ENCODE measurements around the gene SEPTIN3. TPM values are rescaled to one million over a fixed set of nuclear protein-coding genes. Genes with fewer than 3 reads are reported as not detected.
"Not testable (repeated sequence)": the region's sequence is repeated elsewhere in the genome, so short reads cannot be mapped to it uniquely, and the experiment has no call there.

SEPTIN3 gene
- total RNA-seq, 2 experiments from 2014 or later, result 0.27 to 0.38 TPM

GRCh38 chr22:41935015-41935351 lies 34.3 kb upstream of the SEPTIN3 start:
- peaks cover 26% of the 10 kb centered on the region for H3K36me3 Mint-ChIP-seq
- peaks cover 11% of the 10 kb centered on the region for H3K4me1 Mint-ChIP-seq
- no peaks in the 10 kb centered on the region for H3K27me3 Mint-ChIP-seq

DNA sequence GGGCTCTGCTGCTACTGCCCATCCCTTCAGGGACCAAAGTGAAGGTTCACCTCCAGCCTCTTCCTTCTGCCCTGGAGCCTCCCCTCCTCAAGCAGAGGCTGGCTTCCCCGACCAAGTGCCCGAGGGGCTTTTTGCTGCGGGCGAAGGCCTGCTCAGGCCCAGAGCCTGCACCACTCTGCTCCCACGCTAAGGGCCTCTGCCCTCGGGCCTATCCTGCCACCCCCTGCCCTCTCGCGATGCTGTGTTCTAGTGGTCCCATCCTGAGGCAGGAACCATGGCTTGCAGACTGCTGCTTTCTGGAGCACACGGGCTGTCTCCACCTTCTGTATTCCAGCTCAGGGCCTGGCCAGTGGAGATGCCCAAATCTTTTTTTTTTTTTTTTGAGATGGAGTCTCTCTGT lies 33.7 kb upstream of the SEPTIN3 start:
- Mint-ChIP-seq H3K27me3 (no peaks in the 10 kb centered on the region), H3K9me3 (no peaks in the 10 kb centered on the region), H3K36me3 (peaks cover 32% of the 10 kb centered on the region), H3K4me1 (peaks cover 16% of the 10 kb centered on the region), H3K4me3 (no peak overlapping the region), H3K27ac (no peak overlapping the region)
- DNase-seq, result no peak

More at GRCh38 chr22:41935015-41935351, 34.3 kb upstream of the SEPTIN3 start:
- Mint-ChIP-seq H3K27ac (no peak overlapping the region), H3K4me3 (no peak overlapping the region), H3K9me3 (no peaks in the 10 kb centered on the region)
- DNase-seq, result no peak

DNA sequence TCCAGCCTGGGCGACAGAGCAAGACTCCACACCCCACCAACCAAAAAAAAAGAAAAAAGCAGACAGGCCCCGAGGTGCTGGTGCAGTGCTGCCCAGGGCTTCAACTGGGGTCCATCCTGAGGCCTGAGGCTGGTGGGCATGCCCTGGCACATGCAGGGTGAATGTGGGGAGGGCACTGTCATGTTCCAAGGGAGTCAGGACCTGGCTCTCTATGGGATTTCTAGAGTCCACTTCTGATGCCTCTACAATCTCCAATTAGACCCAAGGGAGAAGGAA lies 32.4 kb upstream of the SEPTIN3 start:
- no peak overlapping the region for H3K27ac Mint-ChIP-seq
- H3K36me3 Mint-ChIP-seq, result peaks cover 43% of the 10 kb centered on the region
- no peak for DNase-seq
- no peaks in the 10 kb centered on the region for H3K27me3 Mint-ChIP-seq
- H3K9me3 Mint-ChIP-seq, result no peaks in the 10 kb centered on the region
- H3K4me1 Mint-ChIP-seq, result peaks cover 26% of the 10 kb centered on the region
- no peak overlapping the region for H3K4me3 Mint-ChIP-seq

GRCh38 chr22:41939981-41940831 lies 29.0 kb upstream of the SEPTIN3 start:
- Mint-ChIP-seq H3K4me3 (peak overlapping the region; percentile 68), H3K4me1 (peaks cover 46% of the 10 kb centered on the region), H3K27ac (peak overlapping the region; percentile 96), H3K36me3 (peaks cover 65% of the 10 kb centered on the region), H3K27me3 (no peaks in the 10 kb centered on the region), H3K9me3 (no peaks in the 10 kb centered on the region)
- peak; percentile 87 for DNase-seq

DNA sequence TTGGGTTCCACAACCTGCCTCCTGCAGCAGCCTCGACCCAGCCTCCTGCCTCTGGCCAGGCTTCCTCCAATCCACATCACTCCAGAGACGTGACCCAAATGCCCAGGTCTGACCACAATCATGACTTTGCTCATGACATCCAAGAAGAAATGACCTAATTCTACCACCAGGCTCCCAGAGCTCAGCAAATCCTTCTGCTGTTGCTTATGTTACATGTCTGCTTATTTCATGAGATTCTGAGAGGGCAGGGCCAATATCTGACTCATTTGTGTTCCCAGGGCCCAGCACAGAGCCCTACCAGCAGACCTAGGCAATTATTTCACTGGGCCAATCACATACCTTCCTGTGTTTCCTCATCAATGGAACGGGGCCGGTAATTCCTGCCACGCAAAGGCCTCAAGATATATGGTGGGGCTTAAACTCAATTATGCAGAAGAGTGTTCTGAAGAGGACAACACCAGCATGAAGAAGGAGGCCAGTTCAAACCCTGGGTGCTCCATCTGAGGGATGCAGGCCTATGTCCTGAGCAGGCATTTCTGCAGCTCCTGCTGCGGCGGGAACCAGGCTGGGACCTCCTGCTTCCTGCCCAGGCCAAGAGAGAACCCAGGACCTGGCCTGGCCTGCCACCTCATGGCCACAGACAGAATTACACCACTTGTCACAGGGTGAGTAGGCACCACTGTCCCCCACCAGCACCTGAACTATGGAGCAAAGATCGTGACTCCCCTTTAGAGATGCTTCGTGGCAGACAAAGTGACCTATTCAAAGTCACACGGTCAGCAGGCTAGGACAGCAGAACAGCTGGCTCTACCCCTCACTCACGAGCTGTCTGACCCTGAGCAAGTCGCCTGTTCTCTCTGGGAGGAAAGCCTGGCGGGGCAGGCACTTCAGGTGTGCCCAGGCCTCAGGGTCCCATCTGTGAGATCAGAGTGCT lies 28.1 kb upstream of the SEPTIN3 start:
- Mint-ChIP-seq H3K27ac (peak overlapping the region; percentile 96), H3K36me3 (peaks cover 69% of the 10 kb centered on the region)

DNA sequence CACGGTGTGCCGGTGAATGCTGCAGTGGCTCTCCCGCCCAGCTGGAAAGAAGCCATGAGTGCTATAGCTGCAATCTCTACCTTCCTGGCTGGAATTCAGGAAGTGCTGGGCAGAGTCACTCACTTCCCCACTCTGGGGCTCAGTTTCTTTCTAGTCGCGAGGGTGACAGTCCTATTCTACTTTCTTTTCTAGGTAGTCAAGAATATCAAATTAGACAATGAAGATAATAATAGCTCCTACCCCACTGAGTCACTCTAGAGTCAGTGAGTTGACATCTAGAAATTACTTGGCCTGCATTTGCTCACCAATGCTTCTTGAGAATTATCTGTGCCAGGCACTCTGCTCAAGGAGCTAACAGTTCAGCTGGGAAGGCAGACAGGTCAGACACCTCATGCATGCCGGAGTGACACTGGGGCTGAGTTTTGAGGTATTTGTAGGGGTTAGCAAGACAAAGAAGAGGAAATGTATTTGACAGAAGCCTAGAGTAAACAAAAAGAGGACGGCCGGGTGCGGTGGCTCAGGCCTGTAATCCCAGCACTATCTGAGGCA lies 25.5 kb upstream of the SEPTIN3 start:
- no peak for DNase-seq
- Mint-ChIP-seq H3K4me3 (peak overlapping the region; percentile 16), H3K36me3 (peaks cover 64% of the 10 kb centered on the region), H3K27ac (no peak overlapping the region), H3K9me3 (no peaks in the 10 kb centered on the region), H3K4me1 (peaks cover 64% of the 10 kb centered on the region), H3K27me3 (no peaks in the 10 kb centered on the region)

More for the DNA sequence above, 28.1 kb upstream of the SEPTIN3 start:
- peak; percentile 84 for DNase-seq
- no peaks in the 10 kb centered on the region for H3K9me3 Mint-ChIP-seq
- peaks cover 49% of the 10 kb centered on the region for H3K4me1 Mint-ChIP-seq
- no peaks in the 10 kb centered on the region for H3K27me3 Mint-ChIP-seq
- H3K4me3 Mint-ChIP-seq, result peak overlapping the region; percentile 12

GRCh38 chr22:41946629-41947423 lies 22.4 kb upstream of the SEPTIN3 start, which contains the start of gene CENPM:
Gene CENPM (minus strand): TSS chr22:41947152. CDS start chr22:41947076, 76 bp downstream.
- Mint-ChIP-seq H3K27me3 (no peaks in the 10 kb centered on the region), H3K36me3 (peaks cover 38% of the 10 kb centered on the region), H3K27ac (peak within 1 kb of the TSS; percentile 90), H3K4me3 (peak within 1 kb of the TSS; percentile 97), H3K9me3 (no peaks in the 10 kb centered on the region), H3K4me1 (peaks cover 50% of the 10 kb centered on the region)
- DNase-seq, result peak; percentile 95

DNA sequence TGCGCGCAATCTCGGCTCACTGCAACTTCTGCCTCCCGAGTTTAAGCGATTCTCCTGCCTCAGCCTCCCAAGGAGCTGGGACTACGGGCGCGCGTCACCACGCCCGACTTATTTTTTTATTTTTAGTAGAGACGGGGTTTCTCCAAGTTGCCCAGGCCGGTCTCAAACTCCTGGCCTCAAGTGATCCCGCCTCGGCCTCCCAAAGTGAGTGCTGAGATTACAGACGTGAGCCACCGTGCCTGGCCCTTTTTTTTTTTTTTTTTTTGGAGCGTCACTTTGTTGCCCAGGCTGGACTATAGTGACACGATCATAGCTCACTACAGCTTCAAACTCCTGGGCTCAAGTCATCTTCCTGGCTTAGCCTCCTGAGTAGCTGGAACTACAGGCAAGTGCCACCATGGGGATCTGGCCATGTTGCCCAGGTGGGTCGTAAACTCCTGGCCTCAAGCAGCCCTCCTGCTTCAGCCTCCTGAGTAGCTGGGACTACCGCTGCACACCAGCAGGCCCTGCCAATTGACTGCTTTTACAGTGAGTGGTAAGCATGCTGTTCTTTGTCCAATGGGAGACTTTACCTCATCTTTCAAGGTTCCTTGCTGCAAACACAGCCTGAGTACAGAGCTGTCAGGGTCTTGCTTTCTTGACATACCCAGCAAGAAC lies 21.7 kb upstream of the SEPTIN3 start:
- no peaks in the 10 kb centered on the region for H3K9me3 Mint-ChIP-seq
- peak overlapping the region; percentile 90 for H3K27ac Mint-ChIP-seq
- DNase-seq, result no peak
- H3K4me1 Mint-ChIP-seq, result peaks cover 46% of the 10 kb centered on the region
- peaks cover 34% of the 10 kb centered on the region for H3K36me3 Mint-ChIP-seq
- H3K4me3 Mint-ChIP-seq, result peak overlapping the region; percentile 97
- H3K27me3 Mint-ChIP-seq, result no peaks in the 10 kb centered on the region

DNA sequence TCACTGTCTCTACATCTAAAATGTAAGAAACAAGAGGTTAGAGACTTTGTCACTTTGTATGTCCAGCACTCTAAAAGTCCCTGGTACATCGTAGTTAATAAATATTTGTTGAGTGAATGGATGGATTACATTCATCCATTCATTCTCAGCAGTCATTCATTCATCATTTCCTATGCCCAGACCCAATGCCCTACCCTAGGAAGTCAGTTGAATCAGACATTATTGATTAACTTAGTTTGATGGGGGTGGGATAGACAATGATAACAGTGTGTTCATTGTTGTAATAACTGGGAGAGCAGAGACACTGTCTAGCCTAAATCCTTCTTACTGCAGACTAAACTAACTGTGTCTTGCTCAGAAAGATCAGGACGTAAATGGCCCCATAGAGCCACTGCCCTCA lies 21.1 kb upstream of the SEPTIN3 start:
- peaks cover 29% of the 10 kb centered on the region for H3K36me3 Mint-ChIP-seq
- no peak for DNase-seq
- no peaks in the 10 kb centered on the region for H3K27me3 Mint-ChIP-seq
- H3K4me1 Mint-ChIP-seq, result peaks cover 41% of the 10 kb centered on the region
- H3K4me3 Mint-ChIP-seq, result peak overlapping the region; percentile 97
- no peaks in the 10 kb centered on the region for H3K9me3 Mint-ChIP-seq
- peak overlapping the region; percentile 90 for H3K27ac Mint-ChIP-seq

DNA sequence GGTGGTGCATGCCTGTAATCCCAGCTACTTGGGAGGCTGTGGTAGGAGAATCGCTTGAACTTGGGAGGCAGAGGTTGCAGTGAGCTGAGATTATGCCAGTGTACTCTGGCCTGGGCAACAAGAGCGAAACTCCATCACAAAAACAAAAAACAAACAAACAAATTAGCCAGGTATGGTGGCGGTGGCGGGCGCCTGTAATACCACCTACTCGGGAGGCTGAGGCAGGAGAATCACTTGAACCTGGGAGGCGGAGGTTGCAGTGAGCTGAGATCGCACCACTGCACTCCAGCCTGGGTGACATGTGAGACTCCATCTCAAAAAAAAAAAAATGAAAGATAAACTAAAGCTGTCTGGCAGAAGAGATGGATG lies 20.3 kb upstream of the SEPTIN3 start:
- not testable (repeated sequence) for H3K27ac Mint-ChIP-seq, DNase-seq, H3K27me3 Mint-ChIP-seq, H3K9me3 Mint-ChIP-seq
- H3K36me3 Mint-ChIP-seq, result peaks cover 22% of the 10 kb centered on the region
- peak overlapping the region; percentile 30 for H3K4me3 Mint-ChIP-seq
- peaks cover 39% of the 10 kb centered on the region for H3K4me1 Mint-ChIP-seq

- DNase-seq, result no peak
- Mint-ChIP-seq H3K27me3 (no peaks in the 10 kb centered on the region), H3K27ac (no peak overlapping the region), H3K4me1 (peaks cover 37% of the 10 kb centered on the region), H3K9me3 (no peaks in the 10 kb centered on the region), H3K4me3 (peak overlapping the region; percentile 12), H3K36me3 (peaks cover 18% of the 10 kb centered on the region)
Observed at GRCh38 chr22:41949297-41949965, 19.8 kb upstream of the SEPTIN3 start.

DNA sequence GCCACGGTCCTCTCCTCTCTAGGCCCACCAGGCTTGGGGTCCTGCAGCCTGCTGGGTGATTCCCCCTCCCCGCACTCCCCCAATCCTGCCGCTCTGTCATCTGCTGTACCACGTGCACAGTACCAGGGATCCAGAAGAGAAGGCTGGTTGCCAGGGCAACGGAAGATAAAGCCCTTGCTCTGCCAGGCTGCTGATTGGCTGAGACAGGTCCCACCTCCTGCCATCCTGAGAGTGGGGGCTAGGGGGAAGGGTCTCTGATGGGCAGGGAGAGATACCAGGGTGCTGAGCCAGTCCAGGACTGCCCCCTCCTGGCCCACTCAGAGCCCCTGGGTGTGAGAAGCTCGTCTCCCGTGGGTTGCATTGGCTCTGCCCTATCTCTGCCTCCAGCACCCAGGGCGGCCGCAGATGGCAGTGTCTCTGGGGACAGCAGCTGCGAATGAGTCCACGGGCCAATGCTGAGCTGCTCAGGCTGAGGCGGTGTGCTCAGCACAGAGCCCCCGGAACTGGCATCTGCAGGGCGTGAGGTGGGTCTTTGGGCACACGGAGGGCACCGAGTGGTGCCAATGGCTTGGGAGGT lies 17.3 kb upstream of the SEPTIN3 start, which contains the start of gene SMIM45:
Gene SMIM45, plus strand, starts transcription at position 253 of the 577 bp plus-strand sequence.
- no peak within 1 kb of the TSS for H3K27ac Mint-ChIP-seq
- H3K9me3 Mint-ChIP-seq, result no peaks in the 10 kb centered on the region
- H3K4me3 Mint-ChIP-seq, result no peak within 1 kb of the TSS

GRCh38 chr22:41952713-41953112 lies 16.5 kb upstream of the SEPTIN3 start:
- Mint-ChIP-seq H3K36me3 (peaks cover 4% of the 10 kb centered on the region), H3K27me3 (no peaks in the 10 kb centered on the region), H3K27ac (no peak overlapping the region), H3K9me3 (no peaks in the 10 kb centered on the region), H3K4me1 (peaks cover 24% of the 10 kb centered on the region), H3K4me3 (no peak overlapping the region)
- no peak for DNase-seq

More for the DNA sequence above, 17.3 kb upstream of the SEPTIN3 start, which contains the start of gene SMIM45:
- Mint-ChIP-seq H3K4me1 (peaks cover 27% of the 10 kb centered on the region), H3K27me3 (no peaks in the 10 kb centered on the region), H3K36me3 (peaks cover 3% of the 10 kb centered on the region)
- no peak for DNase-seq
